ENCODE results near the gene PRSS36.
A peak's percentile ranks its signal among the peaks of the same experiment; 100 is the strongest.
"Not testable (repeated sequence)": the region's sequence is repeated elsewhere in the genome, so short reads cannot be mapped to it uniquely, and the experiment has no call there.

Gene PRSS36

GRCh38 chr16:31118223-31119155 lies 31.4 kb downstream of the PRSS36 start:
- no peak for DNase-seq

DNA sequence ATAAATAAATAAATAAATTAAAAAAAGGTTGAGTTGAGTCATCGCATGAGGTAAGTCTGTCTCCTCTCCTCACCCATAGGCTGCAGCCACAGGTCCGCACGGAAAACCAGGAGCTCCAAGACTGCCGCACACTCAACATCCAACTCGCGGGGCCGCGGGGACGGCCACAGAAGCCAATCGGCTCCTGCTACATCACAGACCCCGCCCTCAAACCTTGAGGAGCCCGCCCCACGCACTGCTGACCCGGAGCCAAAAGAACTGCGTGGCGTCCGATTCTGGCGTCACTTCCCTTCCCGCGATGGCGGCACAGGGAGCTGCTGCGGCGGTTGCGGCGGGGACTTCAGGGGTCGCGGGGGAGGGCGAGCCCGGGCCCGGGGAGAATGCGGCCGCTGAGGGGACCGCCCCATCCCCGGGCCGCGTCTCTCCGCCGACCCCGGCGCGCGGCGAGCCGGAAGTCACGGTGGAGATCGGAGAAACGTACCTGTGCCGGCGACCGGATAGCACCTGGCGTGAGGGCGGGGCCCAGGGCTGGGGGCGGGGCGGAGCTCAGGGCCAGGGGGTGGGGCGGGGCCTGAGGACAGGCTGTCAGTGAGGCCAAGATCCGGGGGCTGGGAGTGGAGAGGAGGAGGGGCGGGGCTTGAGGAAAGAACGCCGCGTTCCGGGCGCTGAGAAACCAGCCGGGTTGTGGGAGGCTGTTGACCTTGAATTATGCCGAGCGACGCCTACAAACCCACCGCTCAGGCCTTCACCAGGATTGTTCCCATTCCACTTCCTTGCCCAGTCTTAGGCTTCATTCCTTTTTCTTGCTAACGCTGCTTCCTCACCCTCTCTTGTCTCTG lies 32.3 kb downstream of the PRSS36 start, which contains the start of gene KAT8:
TSS of gene KAT8 (plus strand) at position 281 of the 839 bp plus-strand sequence. CDS start at position 299, 18 bp downstream.
- peak; percentile 99 for DNase-seq

DNA sequence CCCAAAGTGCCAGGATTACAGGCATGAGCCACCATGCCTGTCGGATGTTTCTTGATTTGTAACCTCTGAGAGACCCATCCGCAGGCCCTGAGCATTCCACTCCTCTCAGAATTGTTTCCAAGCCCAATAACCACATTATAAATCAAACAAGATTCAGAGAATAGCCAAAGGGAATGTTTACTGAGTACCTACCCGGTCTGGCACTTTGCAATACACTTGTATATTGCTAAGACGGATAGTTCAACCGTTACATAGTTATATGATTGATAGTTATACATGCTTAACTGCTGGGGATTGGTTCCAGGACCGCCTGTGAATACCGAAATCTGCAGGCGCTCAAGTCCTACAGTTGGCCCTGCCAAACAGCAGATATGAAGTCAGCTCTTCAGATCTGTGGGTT lies 35.4 kb downstream of the PRSS36 start:
- no peak for DNase-seq

DNA sequence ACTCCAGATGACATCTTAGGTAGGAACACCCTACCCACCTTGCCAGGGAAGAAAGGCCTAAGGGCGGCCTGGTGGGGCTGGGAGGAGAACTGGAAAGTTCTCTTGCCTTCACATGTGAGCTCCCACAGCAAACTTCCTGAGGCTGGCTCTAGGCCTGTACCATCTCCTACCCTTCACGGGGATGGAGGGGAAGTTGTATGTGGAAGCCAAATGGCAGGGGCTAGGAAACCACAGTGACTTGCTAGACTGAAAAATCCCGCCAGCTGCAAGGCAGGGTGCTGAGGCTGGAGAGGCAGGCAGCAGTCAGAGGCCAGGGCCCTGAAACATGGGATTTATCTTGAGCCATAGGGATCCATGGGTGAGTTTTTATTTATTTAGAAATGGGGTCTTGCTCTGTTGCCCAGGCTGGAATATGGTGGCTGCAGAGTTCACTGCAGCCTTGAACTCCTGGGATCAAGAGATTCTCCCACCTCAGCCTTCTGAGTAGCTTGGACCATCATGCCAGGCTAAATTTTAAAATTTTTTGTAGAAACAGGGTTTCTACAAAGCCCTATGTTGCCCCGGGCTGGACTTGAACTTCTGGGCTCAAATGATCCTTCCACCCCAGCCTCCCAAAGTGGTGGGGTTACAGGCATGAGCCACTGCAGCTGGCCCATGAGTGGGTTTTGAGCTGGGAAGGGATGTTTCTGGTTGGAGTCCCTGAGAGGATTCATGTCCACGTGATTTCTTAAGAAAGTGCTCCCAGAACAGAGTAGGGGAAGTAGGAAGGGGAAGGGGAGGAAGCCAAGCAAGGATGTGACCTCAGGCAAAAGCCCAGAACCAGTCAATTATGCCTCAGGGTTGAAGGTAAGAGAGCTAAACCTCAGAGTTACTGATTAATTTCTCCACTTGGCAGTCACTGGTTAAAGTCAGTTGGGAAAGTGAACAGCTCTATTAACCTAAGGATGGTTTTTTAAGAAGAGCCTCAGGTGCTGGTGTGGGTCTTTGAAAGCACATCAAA lies 36.4 kb downstream of the PRSS36 start:
- DNase-seq = no peak

DNA sequence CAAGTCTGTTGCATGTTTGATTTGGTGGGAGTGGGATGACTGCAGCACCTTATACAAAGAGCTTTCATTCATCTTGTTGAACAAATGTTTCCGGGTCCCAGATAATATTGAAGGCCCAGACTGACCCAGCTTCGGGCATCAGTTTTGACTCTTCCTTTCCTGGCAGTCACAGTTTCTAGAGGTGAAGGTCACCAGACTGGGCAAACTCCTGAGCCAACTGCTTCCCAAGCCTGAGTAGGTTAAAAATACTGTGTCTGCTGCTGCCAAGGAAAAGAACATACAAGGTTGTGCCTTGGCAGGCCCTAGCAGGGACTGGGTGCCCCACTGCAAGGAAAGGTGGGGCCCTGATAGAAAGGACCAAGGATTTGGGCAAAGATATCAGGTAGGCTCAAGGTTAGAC lies 37.2 kb downstream of the PRSS36 start:
- no peak for DNase-seq

GRCh38 chr16:31111881-31112466 lies 37.9 kb downstream of the PRSS36 start:
- DNase-seq = no peak

DNA sequence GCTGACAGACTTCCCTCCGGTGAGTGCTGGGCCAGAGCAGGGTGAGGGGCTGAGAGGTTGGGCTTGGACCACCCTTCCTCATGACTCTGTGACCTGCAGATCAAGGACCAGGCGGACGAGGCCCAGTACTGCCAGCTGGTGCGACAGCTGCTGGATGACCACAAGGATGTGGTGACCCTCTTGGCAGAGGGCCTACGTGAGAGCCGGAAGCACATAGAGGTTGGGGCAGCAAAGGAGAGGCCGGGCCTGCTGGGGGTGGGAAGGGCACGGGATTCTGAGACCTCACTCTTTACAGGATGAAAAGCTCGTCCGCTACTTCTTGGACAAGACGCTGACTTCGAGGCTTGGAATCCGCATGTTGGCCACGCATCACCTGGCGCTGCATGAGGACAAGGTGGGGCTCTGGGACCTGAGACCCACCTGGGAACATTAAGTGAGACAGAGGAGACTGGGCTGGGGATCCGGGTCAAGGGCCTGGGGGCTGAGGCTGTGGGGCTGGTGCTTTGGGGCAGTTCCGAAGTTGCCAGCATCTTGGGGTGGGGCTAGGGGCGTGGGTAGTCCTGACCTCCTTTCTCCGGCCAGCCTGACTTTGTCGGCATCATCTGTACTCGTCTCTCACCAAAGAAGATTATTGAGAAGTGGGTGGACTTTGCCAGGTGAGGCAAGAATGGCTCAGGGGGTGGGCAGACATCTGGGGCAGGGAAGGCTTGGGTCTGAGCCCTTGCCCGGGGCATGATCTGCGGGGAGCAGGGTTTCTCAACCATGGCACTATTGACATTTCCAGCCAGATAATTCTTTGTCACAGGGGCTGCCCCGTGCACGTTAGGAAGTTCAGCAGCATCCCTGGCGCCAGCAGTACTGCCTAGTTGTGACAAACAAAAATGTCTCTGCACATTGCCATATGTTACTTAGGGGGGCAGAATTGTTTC lies 39.5 kb downstream of the PRSS36 start:
- no peak for DNase-seq

- DNase-seq = no peak
Measured at GRCh38 chr16:31109622-31110021, 40.2 kb downstream of the PRSS36 start.

GRCh38 chr16:31108794-31109558 lies 40.9 kb downstream of the PRSS36 start:
- DNase-seq = no peak

DNA sequence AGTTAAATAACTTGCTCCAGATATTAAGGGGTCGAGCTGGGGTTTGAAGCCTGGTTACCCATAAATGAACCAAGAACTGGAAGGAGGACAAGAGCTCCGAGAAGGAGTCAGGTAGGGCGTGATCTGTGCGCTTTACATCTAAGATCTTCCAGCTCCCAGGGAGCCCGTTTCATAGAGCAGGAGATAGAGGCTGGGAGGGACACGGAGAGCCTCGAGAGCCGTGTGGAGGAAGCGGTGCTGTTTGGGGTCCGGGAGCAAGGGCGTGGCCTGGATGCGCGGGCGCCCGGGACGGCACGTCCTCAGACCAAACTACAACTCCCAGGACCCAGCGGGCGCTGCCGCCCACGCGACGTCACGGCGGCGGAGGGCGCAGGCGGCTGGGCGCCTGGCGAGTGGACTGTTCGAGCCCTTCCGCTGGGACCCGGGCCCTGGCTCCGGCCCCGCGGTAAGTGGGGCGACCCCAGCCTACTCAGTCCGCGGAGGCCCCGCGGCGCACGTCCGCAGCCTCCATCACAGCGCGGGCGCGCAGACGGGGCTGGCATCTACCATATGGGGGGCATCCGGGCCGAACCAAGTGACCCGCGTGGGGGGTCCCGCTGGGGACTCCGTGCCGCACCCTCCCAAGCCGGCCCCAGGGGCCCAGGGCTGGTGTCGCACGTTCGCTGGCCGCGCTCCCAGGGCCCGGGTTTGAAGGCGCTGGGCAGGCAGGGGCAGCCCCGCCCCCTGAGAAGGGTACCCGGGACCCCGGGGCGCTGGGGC lies 41.7 kb downstream of the PRSS36 start, which contains the start of gene BCKDK:
TSS of gene BCKDK (plus strand) at position 352 of the 759 bp plus-strand sequence. CDS start 838 bp downstream, outside the sequence.
- DNase-seq = peak; percentile 89

DNA sequence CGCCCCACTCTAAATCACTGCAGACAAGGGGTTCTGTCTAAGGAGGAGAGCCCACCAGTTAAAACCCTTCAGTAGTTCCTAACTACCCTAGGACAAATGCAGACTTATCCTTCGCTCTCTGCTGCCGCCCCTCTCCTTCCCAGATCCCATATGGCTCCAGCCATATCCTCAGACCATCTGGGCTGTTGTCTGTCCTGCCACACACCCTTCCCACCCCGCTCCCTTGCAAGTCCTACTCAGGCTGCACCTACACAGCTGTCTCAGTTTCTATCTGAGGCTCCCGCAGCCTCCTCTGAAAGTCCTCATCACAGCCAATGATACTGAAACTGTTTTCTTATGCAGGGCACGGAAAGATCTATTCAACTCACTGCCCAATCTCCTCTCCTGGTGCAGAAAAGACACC lies 42.4 kb downstream of the PRSS36 start:
- peak; percentile 67 for DNase-seq

DNA sequence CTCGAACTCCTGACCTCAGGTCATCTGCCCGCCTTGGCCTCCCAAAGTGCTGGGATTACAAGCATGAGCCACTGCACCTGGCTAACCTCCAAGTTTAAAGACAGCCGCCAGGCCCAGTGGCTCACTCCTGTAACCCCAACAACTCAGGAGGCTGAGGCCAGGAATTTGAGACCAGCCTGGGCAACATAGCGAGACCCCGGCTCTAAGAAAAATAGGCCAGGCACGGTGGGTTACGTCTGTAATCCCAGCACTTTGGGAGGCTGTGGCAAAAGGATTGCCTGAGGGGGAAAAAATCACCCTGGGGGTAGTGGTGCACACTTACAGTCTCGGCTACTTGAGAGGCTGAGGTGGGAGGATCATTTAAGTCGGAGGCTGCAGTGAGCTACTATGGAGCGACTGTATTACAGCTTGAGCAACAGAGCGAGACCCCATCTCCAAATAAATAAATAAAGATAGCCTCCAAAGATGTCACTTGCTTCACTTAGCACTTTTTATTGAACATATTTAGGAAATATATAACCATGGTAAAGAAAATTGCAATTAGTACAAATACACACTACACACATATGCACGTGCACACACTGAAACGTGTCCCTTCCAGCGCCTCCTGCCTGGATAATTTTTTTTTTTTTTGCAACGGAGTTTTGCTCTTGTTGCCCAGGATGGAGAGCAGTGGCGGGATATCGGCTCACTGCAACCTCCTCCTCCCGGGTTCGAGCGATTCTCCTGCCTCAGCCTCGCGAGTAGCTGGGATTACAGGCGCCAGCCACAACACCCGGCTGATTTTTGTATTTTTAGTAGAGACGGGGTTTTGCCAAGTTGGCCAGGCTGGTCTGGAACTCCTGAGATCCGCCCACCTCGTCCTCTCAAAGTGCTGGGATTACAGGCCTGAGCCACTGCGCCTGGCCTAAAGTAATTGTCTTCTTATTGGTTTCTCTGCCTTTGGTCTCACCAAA lies 43.1 kb downstream of the PRSS36 start:
- no peak for DNase-seq

- DNase-seq = peak; percentile 90
Measured at GRCh38 chr16:31105677-31106213, 44.1 kb downstream of the PRSS36 start.

- DNase-seq = not testable (repeated sequence)
Measured at GRCh38 chr16:31100876-31101641, 48.8 kb downstream of the PRSS36 start.

DNA sequence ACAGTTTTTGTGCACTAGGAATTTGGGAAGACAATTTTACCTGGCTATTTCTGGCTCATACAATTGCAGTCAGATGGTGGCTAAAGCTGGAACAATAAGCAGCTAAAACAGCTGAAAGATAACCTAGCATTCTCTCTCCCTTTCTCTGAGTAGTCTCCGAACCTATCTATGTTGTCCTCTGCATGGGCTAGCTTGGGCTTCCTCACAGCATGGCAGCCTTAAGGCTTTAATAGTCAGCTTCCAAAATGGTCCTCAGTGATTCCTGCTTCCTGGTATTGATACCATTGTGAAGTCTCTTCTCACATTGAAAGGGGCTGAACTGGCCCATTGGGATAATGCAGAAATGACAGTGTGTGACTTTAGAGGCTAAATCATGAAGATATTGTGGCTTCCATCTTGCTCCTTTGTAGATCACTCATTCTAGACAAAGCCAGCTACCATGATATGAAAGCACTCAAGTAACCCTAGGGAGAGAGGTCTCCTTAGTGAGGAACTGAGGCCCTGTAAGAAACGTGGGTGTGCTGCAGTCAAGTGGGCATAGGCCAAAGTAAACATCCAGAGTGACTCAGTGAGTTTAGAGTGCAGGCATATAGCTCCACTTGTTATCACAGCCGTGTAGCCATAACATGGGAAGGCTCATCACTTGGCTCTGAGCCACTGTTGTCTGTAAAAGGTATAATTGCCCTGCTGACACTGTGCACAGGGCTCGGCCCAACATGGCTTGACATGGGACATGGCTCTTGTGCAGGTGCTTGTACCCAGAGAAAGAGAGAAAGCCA lies 49.8 kb downstream of the PRSS36 start:
- no peak for DNase-seq
